Measurements from ENCODE around the gene LRRC37B.
"Not testable (repeated sequence)": the region's sequence is repeated elsewhere in the genome, so short reads cannot be mapped to it uniquely, and the experiment has no call there.

The LRRC37B gene

GRCh38 chr17:32006957-32007462, at the start of gene LRRC37B:
LRRC37B (plus strand) TSS chr17:32007383; CDS start chr17:32021393, 14,010 bp downstream.
- FAIRE-seq: no peak

GRCh38 chr17:31964131-31964530, 43.1 kb upstream of the LRRC37B start:
- FAIRE-seq: not testable (repeated sequence)

- FAIRE-seq: no peak
Observed at GRCh38 chr17:31967648-31968047, 39.5 kb upstream of the LRRC37B start.

GRCh38 chr17:31970416-31970815, 36.8 kb upstream of the LRRC37B start:
- FAIRE-seq: not testable (repeated sequence)

GRCh38 chr17:31974269-31975071, 32.7 kb upstream of the LRRC37B start:
- FAIRE-seq: peak; percentile 69

GRCh38 chr17:31975391-31975790, 31.8 kb upstream of the LRRC37B start:
- not testable (repeated sequence) for FAIRE-seq

- FAIRE-seq: not testable (repeated sequence)
Observed at GRCh38 chr17:31991821-31992220, 15.4 kb upstream of the LRRC37B start.

GRCh38 chr17:31997005-31997404, 10.2 kb upstream of the LRRC37B start:
- FAIRE-seq: peak; percentile 6

- FAIRE-seq: no peak
Observed at GRCh38 chr17:32007463-32008298, 498 bp downstream of the LRRC37B start.

GRCh38 chr17:32009262-32009542, 2.0 kb downstream of the LRRC37B start:
- no peak for FAIRE-seq

GRCh38 chr17:32010114-32010513, 2.9 kb downstream of the LRRC37B start:
- FAIRE-seq: no peak

GRCh38 chr17:32015245-32016013, 8.2 kb downstream of the LRRC37B start:
- no peak for FAIRE-seq

GRCh38 chr17:32016231-32016630, 9.0 kb downstream of the LRRC37B start:
- FAIRE-seq: no peak

GRCh38 chr17:32019228-32019627, 12.0 kb downstream of the LRRC37B start:
- FAIRE-seq: no peak

- FAIRE-seq: no peak
Observed at GRCh38 chr17:32020943-32021614, 13.9 kb downstream of the LRRC37B start.

- no peak for FAIRE-seq
Observed at GRCh38 chr17:32021615-32021955, 14.4 kb downstream of the LRRC37B start.

GRCh38 chr17:32022554-32022953, 15.4 kb downstream of the LRRC37B start:
- FAIRE-seq: not testable (repeated sequence)

- not testable (repeated sequence) for FAIRE-seq
Observed at GRCh38 chr17:32027271-32027670, 20.1 kb downstream of the LRRC37B start.

- no peak for FAIRE-seq
Observed at GRCh38 chr17:32033223-32033622, 26.0 kb downstream of the LRRC37B start.

- not testable (repeated sequence) for FAIRE-seq
Observed at GRCh38 chr17:32033812-32034211, 26.6 kb downstream of the LRRC37B start.

GRCh38 chr17:32040246-32040645, 33.1 kb downstream of the LRRC37B start:
- not testable (repeated sequence) for FAIRE-seq

GRCh38 chr17:32041306-32041875, 34.2 kb downstream of the LRRC37B start:
- FAIRE-seq: not testable (repeated sequence)

All from G401.6 (cell line).